Osteocyte (in vitro differentiated cells): ENCODE data around the gene C1QTNF6. TPM values are rescaled to one million over a fixed set of nuclear protein-coding genes. Genes with fewer than 3 reads are reported as not detected.

Experiments
- DNase-seq: peaks from one replicate; pipeline ENCODE4 v3.0.0; 2021; ENCODE audit warnings: mixed read lengths; ENCODE audit not compliant: unreplicated experiment; ENCODE audit errors: extremely low spot score
- H3K27ac Mint-ChIP-seq: one replicate; pipeline ENCODE4 v1.8.0; 2021; ENCODE audit warnings: mild to moderate bottlenecking, mixed read lengths; ENCODE audit not compliant: unreplicated experiment
- H3K27me3 Mint-ChIP-seq: one replicate; pipeline ENCODE4 v1.8.0; 2021; ENCODE audit warnings: mixed read lengths; ENCODE audit not compliant: unreplicated experiment
- H3K36me3 Mint-ChIP-seq: one replicate; pipeline ENCODE4 v1.8.0; 2021; ENCODE audit warnings: mixed read lengths; ENCODE audit not compliant: unreplicated experiment
- H3K4me1 Mint-ChIP-seq: one replicate; pipeline ENCODE4 v1.8.0; 2021; ENCODE audit warnings: mixed read lengths; ENCODE audit not compliant: unreplicated experiment
- H3K4me3 Mint-ChIP-seq: one replicate; pipeline ENCODE4 v1.8.0; 2021; ENCODE audit warnings: mild to moderate bottlenecking, moderate library complexity, mixed read lengths; ENCODE audit not compliant: unreplicated experiment
- H3K9me3 Mint-ChIP-seq: one replicate; pipeline ENCODE4 v1.8.0; 2021; ENCODE audit warnings: mixed read lengths; ENCODE audit not compliant: unreplicated experiment
- CTCF ChIP-seq: fragments of 200-600 bp; sonication (generic); IDR thresholded peaks from 2 replicates; pipeline ENCODE4 v1.5.0; 2021; ENCODE audit warnings: antibody characterized with exemption, mild to moderate bottlenecking, moderate library complexity
- total RNA-seq: library from RNA; stranded (reverse); gene quantifications from 2 replicates; pipeline ENCODE4 v1.2.1, GENCODE V29; 2021

Gene C1QTNF6
- total RNA-seq, 1 donor from 2014 or later, result 36.4 TPM

- H3K36me3 Mint-ChIP-seq, result no peaks in the 10 kb centered on the region
- peaks cover 50% of the 10 kb centered on the region for H3K27me3 Mint-ChIP-seq
- H3K27ac Mint-ChIP-seq, result no peak overlapping the region
- no peak overlapping the region for H3K4me3 Mint-ChIP-seq
- H3K9me3 Mint-ChIP-seq, result no peaks in the 10 kb centered on the region
- H3K4me1 Mint-ChIP-seq, result no peaks in the 10 kb centered on the region
- DNase-seq, result no peak
- no peak for TF ChIP-seq CTCF
Observed at GRCh38 chr22:37220543-37220981, 32.5 kb upstream of the C1QTNF6 start.

- Mint-ChIP-seq H3K27me3 (peaks cover 51% of the 10 kb centered on the region), H3K27ac (no peak overlapping the region), H3K4me1 (no peaks in the 10 kb centered on the region), H3K4me3 (no peak overlapping the region), H3K9me3 (no peaks in the 10 kb centered on the region), H3K36me3 (no peaks in the 10 kb centered on the region)
- TF ChIP-seq CTCF, result no peak
- no peak for DNase-seq
Observed at GRCh38 chr22:37219533-37219932, 31.5 kb upstream of the C1QTNF6 start.

- Mint-ChIP-seq H3K27me3 (peaks cover 57% of the 10 kb centered on the region), H3K27ac (no peak overlapping the region), H3K4me1 (no peaks in the 10 kb centered on the region), H3K36me3 (no peaks in the 10 kb centered on the region), H3K4me3 (no peak overlapping the region), H3K9me3 (no peaks in the 10 kb centered on the region)
- TF ChIP-seq CTCF, result no peak
- DNase-seq, result no peak
Observed at GRCh38 chr22:37218771-37219411, 30.8 kb upstream of the C1QTNF6 start.

GRCh38 chr22:37218399-37218770 lies 30.3 kb upstream of the C1QTNF6 start:
- no peak overlapping the region for H3K27ac Mint-ChIP-seq
- no peaks in the 10 kb centered on the region for H3K4me1 Mint-ChIP-seq
- TF ChIP-seq CTCF, result no peak
- no peak overlapping the region for H3K4me3 Mint-ChIP-seq
- DNase-seq, result no peak
- H3K9me3 Mint-ChIP-seq, result no peaks in the 10 kb centered on the region
- peaks cover 57% of the 10 kb centered on the region for H3K27me3 Mint-ChIP-seq
- no peaks in the 10 kb centered on the region for H3K36me3 Mint-ChIP-seq

- H3K27me3 Mint-ChIP-seq, result peaks cover 52% of the 10 kb centered on the region
- no peak overlapping the region for H3K27ac Mint-ChIP-seq
- peaks cover 18% of the 10 kb centered on the region for H3K4me1 Mint-ChIP-seq
- H3K36me3 Mint-ChIP-seq, result no peaks in the 10 kb centered on the region
- DNase-seq, result no peak
- H3K4me3 Mint-ChIP-seq, result no peak overlapping the region
- no peak for TF ChIP-seq CTCF
- no peaks in the 10 kb centered on the region for H3K9me3 Mint-ChIP-seq
Observed at GRCh38 chr22:37215890-37216289, 27.8 kb upstream of the C1QTNF6 start.
